ENCODE data around the gene MXRA8.

MXRA8 gene

GRCh38 chr1:1310476-1311053 is 47.8 kb downstream of the MXRA8 start:
- Histone ChIP-seq H3K27me3 (ENCODE audit: control insufficient read depth, low read length) (no peaks in the 10 kb centered on the region), H3K36me3 (ENCODE audit: control insufficient read depth, low read length) (peaks cover 59% of the 10 kb centered on the region), H3F3A (ENCODE audit: control insufficient read depth, insufficient read depth) (peaks cover 2% of the 10 kb centered on the region; the same call in 1 of the 2 replicates), H3K79me2 (ENCODE audit: control insufficient read depth, low read length) (peaks cover 51% of the 10 kb centered on the region), H3K27ac (ENCODE audit: low read depth, low read length) (no peak overlapping the region), H3K9me2 (replicated peaks; ENCODE audit: control insufficient read depth, low read length) (no peaks in the 10 kb centered on the region), H3K4me3 (ENCODE audit: low read length) (no peak overlapping the region), H3K4me1 (ENCODE audit: control insufficient read depth, low read length) (peaks cover 26% of the 10 kb centered on the region), H3K9me3 (ENCODE audit: control insufficient read depth, insufficient read depth, low read length) (no peaks in the 10 kb centered on the region), H4K20me1 (ENCODE audit: control insufficient read depth, insufficient read depth, low read depth, low read length) (0 out of 2 replicates have a peak, but pooled peaks cover 3% of the 10 kb centered on the region), H3K4me2 (ENCODE audit: low read length) (peak overlapping the region; percentile 80; the same call in 1 of the 2 replicates)
- no peak for TF ChIP-seq EZH2phosphoT487 (IDR thresholded peaks at IDR 0.05; ENCODE audit: borderline replicate concordance, low read length)
- no peak for TF ChIP-seq CTCF (IDR thresholded peaks at IDR 0.05; ENCODE audit: low read depth, low read length, poor library complexity, severe bottlenecking)

GRCh38 chr1:1310109-1310385 is 48.3 kb downstream of the MXRA8 start:
- TF ChIP-seq EZH2phosphoT487 (IDR thresholded peaks at IDR 0.05; ENCODE audit: borderline replicate concordance, low read length) (no peak), CTCF (IDR thresholded peaks at IDR 0.05; ENCODE audit: low read depth, low read length, poor library complexity, severe bottlenecking) (no peak)
- Histone ChIP-seq H3K27ac (ENCODE audit: low read depth, low read length) (no peak overlapping the region), H3K4me1 (ENCODE audit: control insufficient read depth, low read length) (peaks cover 32% of the 10 kb centered on the region), H3K4me2 (ENCODE audit: low read length) (peak overlapping the region; percentile 80), H3K9me3 (ENCODE audit: control insufficient read depth, insufficient read depth, low read length) (no peaks in the 10 kb centered on the region), H3F3A (ENCODE audit: control insufficient read depth, insufficient read depth) (peaks cover 2% of the 10 kb centered on the region; the same call in 1 of the 2 replicates), H4K20me1 (ENCODE audit: control insufficient read depth, insufficient read depth, low read depth, low read length) (0 out of 2 replicates have a peak, but pooled peaks cover under 1% of the 10 kb centered on the region), H3K27me3 (ENCODE audit: control insufficient read depth, low read length) (no peaks in the 10 kb centered on the region), H3K79me2 (ENCODE audit: control insufficient read depth, low read length) (peaks cover 49% of the 10 kb centered on the region), H3K9me2 (replicated peaks; ENCODE audit: control insufficient read depth, low read length) (no peaks in the 10 kb centered on the region), H3K36me3 (ENCODE audit: control insufficient read depth, low read length) (peaks cover 56% of the 10 kb centered on the region), H3K4me3 (ENCODE audit: low read length) (peak overlapping the region; percentile 76)

GRCh38 chr1:1309251-1310108 is 48.9 kb downstream of the MXRA8 start:
- Histone ChIP-seq H3F3A (ENCODE audit: control insufficient read depth, insufficient read depth) (peaks cover 2% of the 10 kb centered on the region; the same call in 1 of the 2 replicates), H3K36me3 (ENCODE audit: control insufficient read depth, low read length) (peaks cover 50% of the 10 kb centered on the region), H3K27ac (ENCODE audit: low read depth, low read length) (no peak overlapping the region; the same call in 1 of the 2 replicates), H3K27me3 (ENCODE audit: control insufficient read depth, low read length) (no peaks in the 10 kb centered on the region), H3K9me2 (replicated peaks; ENCODE audit: control insufficient read depth, low read length) (no peaks in the 10 kb centered on the region), H3K4me3 (ENCODE audit: low read length) (peak overlapping the region; percentile 76), H3K79me2 (ENCODE audit: control insufficient read depth, low read length) (peaks cover 45% of the 10 kb centered on the region), H3K9me3 (ENCODE audit: control insufficient read depth, insufficient read depth, low read length) (no peaks in the 10 kb centered on the region), H3K4me1 (ENCODE audit: control insufficient read depth, low read length) (peaks cover 36% of the 10 kb centered on the region), H4K20me1 (ENCODE audit: control insufficient read depth, insufficient read depth, low read depth, low read length) (no peaks in the 10 kb centered on the region), H3K4me2 (ENCODE audit: low read length) (peak overlapping the region; percentile 80)
- no peak for TF ChIP-seq EZH2phosphoT487 (IDR thresholded peaks at IDR 0.05; ENCODE audit: borderline replicate concordance, low read length)
- no peak for TF ChIP-seq CTCF (IDR thresholded peaks at IDR 0.05; ENCODE audit: low read depth, low read length, poor library complexity, severe bottlenecking)

All from DOHH2 (cell line).